GM21528 (cell line): Measurements from ENCODE around the gene SOX18.

Source experiments
- ATAC-seq: cut with Tn5 transposase; IDR thresholded peaks from one replicate; pipeline ENCODE4 v1.9.1; 2021; ENCODE audit warnings: mild to moderate bottlenecking, moderate library complexity; ENCODE audit not compliant: unreplicated experiment, low FRiP score

Gene SOX18

DNA sequence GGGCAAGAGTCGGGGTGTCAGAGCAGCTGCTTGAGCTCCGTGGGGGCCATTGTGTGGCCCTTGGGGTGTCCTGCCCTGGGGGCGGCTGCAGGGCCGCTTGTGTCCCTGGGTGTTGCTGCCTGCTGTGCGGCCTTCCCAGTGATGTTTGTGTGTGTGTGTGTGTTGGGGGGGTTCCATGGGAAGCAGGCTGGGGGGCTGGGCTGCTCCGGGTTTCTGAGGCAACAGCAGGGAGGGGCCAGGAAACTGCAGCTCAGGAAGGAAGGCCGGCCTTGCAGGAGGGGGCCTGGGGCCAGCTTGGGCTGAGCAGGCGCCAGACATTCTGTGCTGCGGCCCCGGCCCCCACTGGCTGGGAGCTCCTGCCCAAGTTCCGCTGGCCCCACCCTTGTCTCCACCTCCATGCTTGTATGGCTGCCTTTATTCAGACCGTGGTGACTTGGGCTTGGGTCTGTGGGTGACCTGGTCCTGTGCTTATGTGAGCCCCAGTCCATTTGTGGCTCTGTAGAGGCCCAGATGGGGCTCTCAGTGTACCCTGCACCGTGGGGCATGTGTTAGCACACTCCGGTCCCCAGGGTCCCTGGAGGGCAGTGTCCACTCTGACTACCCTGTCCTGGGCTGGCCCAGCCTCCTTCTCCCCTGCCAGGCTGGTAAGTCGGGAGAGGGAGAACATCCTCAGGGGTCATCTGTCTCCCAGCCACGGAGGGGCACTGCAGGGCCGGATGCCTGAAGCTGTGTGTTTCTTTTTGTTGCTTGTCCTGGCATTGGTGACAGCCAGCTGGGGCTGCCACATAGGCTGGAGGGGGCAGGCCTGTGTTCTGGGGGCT lies 4.6 kb upstream of the SOX18 start:
- no peak for ATAC-seq

- ATAC-seq, result no peak
Measured at GRCh38 chr20:64052987-64053840, 3.8 kb upstream of the SOX18 start.

GRCh38 chr20:64052326-64052722 lies 2.9 kb upstream of the SOX18 start:
- ATAC-seq, result no peak

GRCh38 chr20:64051561-64052325 lies 2.3 kb upstream of the SOX18 start:
- ATAC-seq, result no peak

DNA sequence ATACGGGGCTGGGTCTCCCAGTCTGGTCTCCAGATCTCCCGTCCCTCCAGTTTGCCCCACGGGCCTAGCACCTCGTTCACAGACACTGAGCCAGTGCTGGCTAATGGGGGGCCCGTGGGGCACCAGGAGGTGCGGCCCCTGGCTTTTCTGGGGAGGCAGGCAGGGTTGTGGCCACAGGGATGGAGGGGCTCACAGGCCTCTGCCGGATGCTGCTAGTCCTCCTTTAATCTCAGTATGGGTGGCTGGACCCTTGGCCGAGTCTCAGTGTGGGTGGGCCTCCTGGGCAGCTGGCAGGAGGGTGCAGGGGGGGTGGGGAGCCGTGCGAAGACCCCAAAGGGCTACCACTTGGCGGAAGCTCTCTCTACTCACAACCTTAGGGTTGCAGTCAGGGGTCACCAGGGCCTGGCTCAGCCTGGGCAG lies 1.6 kb upstream of the SOX18 start:
- no peak for ATAC-seq

GRCh38 chr20:64050261-64051032 lies 1.0 kb upstream of the SOX18 start:
- no peak for ATAC-seq

GRCh38 chr20:64049878-64050260 lies 430 bp upstream of the SOX18 start:
- no peak for ATAC-seq

DNA sequence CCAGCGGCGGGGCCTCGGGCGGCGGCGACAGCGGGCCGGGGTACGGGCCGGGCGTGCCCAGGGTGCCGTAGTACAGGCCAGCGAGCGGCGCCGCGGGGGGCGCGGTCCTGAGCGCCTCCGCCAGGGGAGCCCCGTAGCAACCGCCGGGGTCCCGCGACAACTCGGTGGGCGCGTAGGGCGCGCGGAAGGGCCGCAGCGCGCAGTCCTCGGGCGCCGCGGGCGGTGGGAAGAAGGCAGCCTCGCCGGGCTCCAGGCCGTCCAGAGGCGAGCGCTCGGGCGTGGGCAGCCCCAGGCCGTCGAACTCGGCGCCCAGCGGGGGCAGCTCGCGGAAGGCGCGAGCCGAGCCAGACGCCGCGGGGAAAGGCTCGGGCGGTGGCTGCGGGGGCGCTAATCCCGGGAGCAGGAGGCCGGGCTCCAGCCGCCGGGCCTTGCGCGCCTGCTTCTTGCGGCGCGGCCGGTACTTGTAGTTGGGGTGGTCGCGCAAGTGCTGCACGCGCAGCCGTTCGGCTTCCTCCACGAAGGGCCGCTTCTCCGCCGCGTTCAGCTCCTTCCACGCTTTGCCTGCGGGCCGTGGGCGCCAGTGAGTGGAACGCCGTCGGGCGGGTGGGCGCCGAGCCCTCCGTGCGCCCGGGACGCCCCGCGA lies 916 bp downstream of the SOX18 start:
- no peak for ATAC-seq

GRCh38 chr20:64047968-64048401 lies 1.5 kb downstream of the SOX18 start:
- no peak for ATAC-seq

- ATAC-seq, result no peak
Measured at GRCh38 chr20:64047046-64047389, 2.4 kb downstream of the SOX18 start.

DNA sequence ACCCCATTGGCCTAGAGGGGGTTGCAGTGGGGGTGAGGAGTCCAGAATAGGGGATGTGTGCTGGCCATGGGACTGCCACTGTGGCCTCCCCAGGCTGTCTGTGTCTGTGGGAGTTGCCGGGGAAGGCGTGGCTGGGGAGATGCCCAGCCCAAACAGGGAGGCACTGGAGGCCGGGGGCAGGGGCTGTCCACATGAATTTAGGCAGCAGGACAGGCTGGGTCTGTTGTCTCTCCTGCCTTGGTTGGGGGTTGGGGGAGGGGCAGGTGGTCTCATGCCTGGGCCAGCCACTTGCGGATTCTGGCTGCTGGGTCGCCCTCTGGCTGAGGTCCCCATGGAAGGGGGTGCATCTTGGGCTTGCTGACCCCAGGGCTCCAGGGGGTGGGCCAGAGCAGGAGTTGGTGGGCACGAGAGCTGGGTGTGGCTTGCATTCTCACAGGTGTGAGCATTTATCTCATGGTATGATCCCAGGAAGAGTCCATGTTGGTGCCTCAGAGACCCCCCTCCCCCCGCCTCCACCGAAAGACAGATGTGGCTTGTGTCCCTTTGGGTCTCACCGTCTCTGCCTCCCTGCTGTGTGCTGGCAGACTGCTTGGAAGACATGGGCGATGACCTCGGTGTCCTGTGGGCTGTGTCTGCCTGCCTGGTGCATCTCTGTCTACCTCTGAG lies 4.0 kb downstream of the SOX18 start:
- no peak for ATAC-seq

GRCh38 chr20:64044484-64045247 lies 4.8 kb downstream of the SOX18 start:
- no peak for ATAC-seq

- no peak for ATAC-seq
Measured at GRCh38 chr20:64043768-64044167, 5.7 kb downstream of the SOX18 start.

DNA sequence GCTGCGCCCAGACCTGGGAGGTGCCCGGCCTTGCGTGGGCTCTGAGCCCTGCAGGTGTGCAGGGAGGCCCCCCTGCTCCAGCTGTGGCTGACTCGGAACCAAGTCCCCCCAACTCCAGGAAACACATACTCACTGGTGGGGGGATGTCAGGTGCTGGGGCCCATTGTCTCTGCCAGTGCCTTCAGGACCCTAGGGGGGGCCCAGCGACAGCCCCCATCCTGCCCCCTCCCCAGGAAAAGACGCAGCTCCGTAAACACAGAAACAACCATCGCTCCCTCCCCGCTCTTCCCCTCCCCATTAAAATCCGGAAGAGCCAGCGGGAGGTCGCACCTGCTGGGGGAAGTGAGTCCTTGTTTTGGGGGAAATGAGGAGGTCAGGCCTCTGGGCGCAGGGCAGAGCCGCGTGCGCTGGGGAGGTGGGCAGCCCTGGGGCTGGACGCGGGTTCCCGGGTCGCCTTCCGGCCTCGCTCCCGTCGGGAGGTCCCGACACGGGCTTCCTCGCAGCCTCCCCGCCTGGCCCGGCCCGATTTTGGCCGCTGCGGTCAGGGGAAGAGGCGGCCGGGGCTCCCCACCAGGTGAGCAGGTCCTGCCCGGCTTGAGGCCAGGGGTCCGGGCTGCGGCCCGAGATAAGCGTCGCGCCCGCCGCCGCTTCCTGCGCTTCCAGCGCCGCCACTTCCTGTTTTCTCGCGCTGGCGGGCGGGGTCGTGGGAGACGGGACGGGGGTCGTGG lies 7.2 kb downstream of the SOX18 start:
- ATAC-seq, result no peak

- ATAC-seq, result no peak
Measured at GRCh38 chr20:64041781-64042053, 7.7 kb downstream of the SOX18 start.

GRCh38 chr20:64041040-64041780 lies 8.2 kb downstream of the SOX18 start:
- ATAC-seq, result no peak

DNA sequence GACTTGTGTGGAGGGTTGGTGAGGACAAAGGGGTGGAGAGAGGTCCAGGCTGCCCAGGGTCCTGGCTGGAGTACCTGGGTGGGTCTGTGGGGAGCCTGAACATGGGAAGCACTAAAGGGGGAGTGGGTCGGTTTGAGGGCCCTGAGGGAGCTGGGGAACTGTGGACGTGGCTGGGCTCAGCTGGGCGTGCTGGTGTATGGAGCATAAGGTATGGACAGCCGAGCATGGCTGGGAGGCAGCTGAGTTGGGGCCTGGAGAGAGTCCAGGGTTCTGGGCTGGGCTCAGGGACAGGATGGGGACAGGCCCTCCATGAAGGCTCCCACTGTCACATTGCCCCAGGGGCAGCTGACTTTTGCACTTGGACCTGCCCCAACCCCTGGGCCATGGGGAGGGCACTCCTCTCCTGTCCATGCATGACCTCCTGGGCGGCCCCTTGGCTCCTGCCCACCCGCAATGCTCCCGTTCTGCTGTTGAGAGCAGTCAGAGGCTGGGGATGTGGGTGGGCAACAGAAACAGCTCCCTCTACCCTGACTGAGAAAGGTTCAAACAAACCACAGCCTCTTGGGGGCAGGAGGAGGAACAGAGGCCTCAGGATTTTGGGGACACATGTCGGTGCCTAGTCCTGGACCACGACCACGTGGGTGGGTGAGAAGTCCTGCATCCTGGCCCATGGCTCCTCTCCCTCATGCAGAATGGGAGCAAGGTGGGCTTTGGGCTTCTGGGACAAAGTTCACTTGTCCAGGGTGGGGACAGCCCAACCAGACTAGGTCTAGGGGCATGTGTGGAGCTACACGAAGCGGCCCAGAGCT lies 9.0 kb downstream of the SOX18 start:
- ATAC-seq, result no peak
